Measurements from ENCODE around the gene SAMD5. TPM values are rescaled to one million over a fixed set of nuclear protein-coding genes. Genes with fewer than 3 reads are reported as not detected.

The SAMD5 gene
- total RNA-seq, 1 donor, result not detected

- DNase-seq (ENCODE audit: low read depth in 2 of 3, low spot score in 2 of 3), result no peak
Observed at GRCh38 chr6:147564556-147564955, 56.1 kb downstream of the SAMD5 start.

- no peak for DNase-seq (ENCODE audit: low read depth in 2 of 3, low spot score in 2 of 3)
Observed at GRCh38 chr6:147566244-147566898, 57.9 kb downstream of the SAMD5 start.

- DNase-seq (ENCODE audit: low read depth in 2 of 3, low spot score in 2 of 3), result no peak
Observed at GRCh38 chr6:147567141-147567805, 58.8 kb downstream of the SAMD5 start.

GRCh38 chr6:147569788-147570187, 61.3 kb downstream of the SAMD5 start:
- no peak for DNase-seq (ENCODE audit: low read depth in 2 of 3, low spot score in 2 of 3)

GRCh38 chr6:147570681-147571080, 62.2 kb downstream of the SAMD5 start:
- DNase-seq (ENCODE audit: low read depth in 2 of 3, low spot score in 2 of 3), result no peak

- DNase-seq (ENCODE audit: low read depth in 2 of 3, low spot score in 2 of 3), result no peak
Observed at GRCh38 chr6:147577488-147577887, 69.0 kb downstream of the SAMD5 start.

GRCh38 chr6:147578159-147578558, 69.7 kb downstream of the SAMD5 start:
- no peak for DNase-seq (ENCODE audit: low read depth in 2 of 3, low spot score in 2 of 3)

GRCh38 chr6:147578883-147579282, 70.4 kb downstream of the SAMD5 start:
- no peak for DNase-seq (ENCODE audit: low read depth in 2 of 3, low spot score in 2 of 3)

GRCh38 chr6:147579667-147580066, 71.2 kb downstream of the SAMD5 start:
- DNase-seq (ENCODE audit: low read depth in 2 of 3, low spot score in 2 of 3), result no peak

- DNase-seq (ENCODE audit: low read depth in 2 of 3, low spot score in 2 of 3), result no peak
Observed at GRCh38 chr6:147582991-147583390, 74.5 kb downstream of the SAMD5 start.

GRCh38 chr6:147585256-147585655, 76.8 kb downstream of the SAMD5 start:
- DNase-seq (ENCODE audit: low read depth in 2 of 3, low spot score in 2 of 3), result no peak

- no peak for DNase-seq (ENCODE audit: low read depth in 2 of 3, low spot score in 2 of 3)
Observed at GRCh38 chr6:147586044-147586443, 77.6 kb downstream of the SAMD5 start.

- DNase-seq (ENCODE audit: low read depth in 2 of 3, low spot score in 2 of 3), result no peak
Observed at GRCh38 chr6:147587907-147588306, 79.4 kb downstream of the SAMD5 start.

GRCh38 chr6:147588469-147588868, 80.0 kb downstream of the SAMD5 start:
- no peak for DNase-seq (ENCODE audit: low read depth in 2 of 3, low spot score in 2 of 3)

- DNase-seq (ENCODE audit: low read depth in 2 of 3, low spot score in 2 of 3), result no peak
Observed at GRCh38 chr6:147589739-147590250, 81.3 kb downstream of the SAMD5 start.

- no peak for DNase-seq (ENCODE audit: low read depth in 2 of 3, low spot score in 2 of 3)
Observed at GRCh38 chr6:147595961-147596360, 87.5 kb downstream of the SAMD5 start.

- DNase-seq (ENCODE audit: low read depth in 2 of 3, low spot score in 2 of 3), result no peak
Observed at GRCh38 chr6:147603392-147604081, 95.0 kb downstream of the SAMD5 start.

GRCh38 chr6:147604373-147604772, 95.9 kb downstream of the SAMD5 start:
- no peak for DNase-seq (ENCODE audit: low read depth in 2 of 3, low spot score in 2 of 3)

- no peak for DNase-seq (ENCODE audit: low read depth in 2 of 3, low spot score in 2 of 3)
Observed at GRCh38 chr6:147611992-147612391, 103.5 kb downstream of the SAMD5 start.

GRCh38 chr6:147614501-147614900, 106.0 kb downstream of the SAMD5 start:
- DNase-seq (ENCODE audit: low read depth in 2 of 3, low spot score in 2 of 3), result no peak

- DNase-seq (ENCODE audit: low read depth in 2 of 3, low spot score in 2 of 3), result no peak
Observed at GRCh38 chr6:147615659-147616456, 107.4 kb downstream of the SAMD5 start.

Measured in hematopoietic multipotent progenitor cell (in vitro differentiated cells).